Adrenal gland (tissue), 12 donors: ENCODE results near the gene SLC22A12. TPM values are rescaled to one million over a fixed set of nuclear protein-coding genes. Genes with fewer than 3 reads are reported as not detected.

Experiments
- DNase-seq, 7 donors: peaks; one replicate each; pipeline ENCODE4 v3.0.0-alpha.2; 2019 to 2020
- H3K27ac ChIP-seq, 5 donors: fragments of 200-600 bp; sonication (generic) in 4 of 5; 1 replicate in 3 of 5; 2 replicates in 2 of 5; pipeline versions ENCODE4 v1.5.1 to v1.8.0; 2016 to 2020; ENCODE audit warnings: mild to moderate bottlenecking in 1 of 5
- H3K27me3 ChIP-seq: fragments of 200-600 bp; 2 replicates; pipeline ENCODE4 v1.8.0; 2021
- H3K36me3 ChIP-seq, 2 donors: fragments of 200-600 bp; replicated peaks in 1 of 2; 1 replicate in 1 of 2; 2 replicates in 1 of 2; pipeline versions ENCODE4 v1.5.1 to v1.8.0; 2018 to 2022
- H3K4me1 ChIP-seq, 2 donors: fragments of 200-600 bp; replicated peaks in 1 of 2; 1 replicate in 1 of 2; 2 replicates in 1 of 2; pipeline versions ENCODE4 v1.5.1 to v1.8.0; 2018 to 2021
- H3K4me3 ChIP-seq, 4 donors: fragments of 200-600 bp; sonication (generic) in 3 of 4; one replicate each; pipeline ENCODE4 v1.5.1; 2016 to 2018
- H3K9me3 ChIP-seq, 3 donors: fragments of 200-600 bp; sonication (generic) in 1 of 3; replicated peaks in 1 of 3; 1 replicate in 2 of 3; 2 replicates in 1 of 3; pipeline versions ENCODE4 v1.5.1 to v1.8.0; 2016 to 2021
- POLR2A ChIP-seq, 2 donors: fragments of 450-650 bp; IDR thresholded peaks; one replicate each; pipeline ENCODE4 v1.6.1; 2017; ENCODE audit warnings: antibody characterized with exemption in 2 of 2, mild to moderate bottlenecking in 2 of 2, moderate library complexity in 1 of 2
- WGBS, 4 donors: extraction: QIAGEN DNeasy Blood & Tissue Kit in 2 of 4; methylation state at CpG; one replicate each; pipeline versions ENCODE4 v1.1.5 to v1.1.7; 2013 to 2017; 5-methylcytosine and 5-hydroxymethylcytosine counted together
- intact Hi-C, 2 donors: fragments of 100-400 bp; cut with DNase I; formaldehyde crosslinking; loops; one replicate each; pipeline versions ENCODE4 v1.14.1 to v1.15.0; 2022 to 2023
- polyA plus RNA-seq, 3 donors: library from polyadenylated mRNA; stranded (reverse); fragments of 200-250 nt in 2 of 3; fragments of 350-450 nt in 1 of 3; fragmentation: Illumina TruSeq in 1 of 3; extraction: RNeasy Lipid Tissue Mini Kit (QIAGEN cat#74804) in 1 of 3; gene quantifications; one replicate each; pipeline ENCODE4 v1.2.3, GENCODE V29; 2013 to 2014
- total RNA-seq, 9 donors: library from RNA; depleted of rRNA in 4 of 9; stranded (reverse); fragments of >200 nt in 4 of 9; fragments of 120-200 nt in 1 of 9; fragmentation: NEBNext Ultra II Directional in 1 of 9; extraction: Animal tissue kit (Norgen Biotek cat#: 25700) in 1 of 9; gene quantifications; one replicate each; pipeline versions ENCODE4 v1.1.0 to v1.2.4, GENCODE V29; 2013 to 2023
- TF ChIP-seq, protein P1 (sequence below), 6 experiments: fragments of 450-650 bp in 4 of 6; fragments of 200-600 bp in 2 of 6; sonication (generic) in 1 of 6; IDR thresholded peaks; 1 replicate in 5 of 6; 2 replicates in 1 of 6; pipeline versions ENCODE4 v1.5.1 to v1.8.0; 2016 to 2021; ENCODE audit warnings: antibody characterized with exemption in 6 of 6, mild to moderate bottlenecking in 2 of 6, moderate library complexity in 1 of 6
- donor health status: healthy with polysubstance abuse.
- donor health status: Bipolar disorder and iron deficiency.
- donor health status: DM: yes; HTN: yes; CAD: no.
- donor health status: DM: no; HTN: no; CAD: no.
- donor health status: DM: no; HTN: no; CAD: no.
- donor health status: DM: yes; HTN: yes; CAD: no.

SLC22A12 gene
- total and polyA plus RNA-seq, 12 donors, result not detected

DNA sequence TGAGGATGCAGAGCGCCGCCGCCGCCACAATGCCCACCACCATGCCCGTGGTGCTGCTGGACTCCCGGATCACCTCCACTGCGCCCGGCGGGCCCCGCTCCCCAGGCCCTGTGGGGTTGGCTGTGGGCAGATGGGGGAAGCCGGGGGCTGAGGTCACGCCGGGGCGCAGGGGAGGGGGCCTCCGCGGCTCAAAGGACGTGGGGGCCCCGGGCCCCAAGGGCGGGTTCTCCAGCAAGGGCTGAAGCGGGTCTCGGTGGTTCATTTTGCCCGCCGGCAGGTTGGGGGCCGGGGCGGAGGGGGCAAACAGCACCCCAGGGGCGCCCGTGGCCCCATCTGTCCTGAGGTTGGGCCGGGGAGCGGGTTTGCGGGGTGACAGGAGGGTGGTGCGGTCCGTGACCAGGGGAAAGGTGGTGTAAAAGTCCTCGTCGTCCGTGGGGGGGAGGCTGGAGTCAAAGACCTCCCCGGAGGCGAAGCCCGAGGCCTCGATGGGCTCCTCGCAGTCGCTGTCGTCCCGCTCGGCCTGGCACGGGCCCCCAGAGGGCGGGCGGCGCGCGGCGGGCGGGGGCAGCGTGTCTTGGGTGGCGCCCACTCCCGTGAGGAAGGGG lies 16.5 kb downstream of the SLC22A12 start:
- DNase-seq, result no peak
- H3K27me3 ChIP-seq, result no peaks in the 10 kb centered on the region
- TF ChIP-seq POLR2A (IDR thresholded peaks at IDR 0.05), result no peak
- TF ChIP-seq, protein P1, sequence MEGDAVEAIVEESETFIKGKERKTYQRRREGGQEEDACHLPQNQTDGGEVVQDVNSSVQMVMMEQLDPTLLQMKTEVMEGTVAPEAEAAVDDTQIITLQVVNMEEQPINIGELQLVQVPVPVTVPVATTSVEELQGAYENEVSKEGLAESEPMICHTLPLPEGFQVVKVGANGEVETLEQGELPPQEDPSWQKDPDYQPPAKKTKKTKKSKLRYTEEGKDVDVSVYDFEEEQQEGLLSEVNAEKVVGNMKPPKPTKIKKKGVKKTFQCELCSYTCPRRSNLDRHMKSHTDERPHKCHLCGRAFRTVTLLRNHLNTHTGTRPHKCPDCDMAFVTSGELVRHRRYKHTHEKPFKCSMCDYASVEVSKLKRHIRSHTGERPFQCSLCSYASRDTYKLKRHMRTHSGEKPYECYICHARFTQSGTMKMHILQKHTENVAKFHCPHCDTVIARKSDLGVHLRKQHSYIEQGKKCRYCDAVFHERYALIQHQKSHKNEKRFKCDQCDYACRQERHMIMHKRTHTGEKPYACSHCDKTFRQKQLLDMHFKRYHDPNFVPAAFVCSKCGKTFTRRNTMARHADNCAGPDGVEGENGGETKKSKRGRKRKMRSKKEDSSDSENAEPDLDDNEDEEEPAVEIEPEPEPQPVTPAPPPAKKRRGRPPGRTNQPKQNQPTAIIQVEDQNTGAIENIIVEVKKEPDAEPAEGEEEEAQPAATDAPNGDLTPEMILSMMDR (IDR thresholded peaks at IDR 0.05), result no peak
- intact Hi-C loops, result no loop called here
- WGBS, 4 donors, result 78 to 89% (median 84%) methylated on average over 13 to 55 of the region's 55 CpGs
- no peaks in the 10 kb centered on the region for H3K4me1 ChIP-seq
- H3K36me3 ChIP-seq, result no peaks in the 10 kb centered on the region
- no peak overlapping the region for H3K27ac ChIP-seq
- no peaks in the 10 kb centered on the region for H3K9me3 ChIP-seq
- peak overlapping the region in 1 of 4 donors; percentile 14 for H3K4me3 ChIP-seq

DNA sequence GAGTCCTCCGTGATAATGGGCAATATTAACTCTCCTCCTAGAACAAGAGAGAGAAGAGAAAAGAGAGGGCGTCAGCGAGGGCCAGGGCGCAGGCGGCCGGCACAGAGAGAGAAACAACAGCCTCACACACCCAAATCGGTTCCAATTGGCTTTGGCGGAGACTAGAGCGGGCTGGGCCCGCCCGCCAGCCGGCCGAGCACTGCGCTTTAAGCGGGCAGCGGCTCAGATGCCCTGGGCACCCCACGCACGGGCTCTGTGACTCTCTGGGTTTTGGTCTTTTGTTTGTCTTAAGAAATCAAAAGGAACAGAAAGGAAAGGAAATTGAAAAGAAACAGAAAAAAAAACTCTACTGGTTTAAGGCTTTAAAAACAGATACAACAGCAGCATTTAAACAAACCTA lies 17.0 kb downstream of the SLC22A12 start:
- 65 to 74% (median 71%) methylated on average over 18 of the region's 18 CpGs for WGBS, 4 donors
- Histone ChIP-seq H3K4me3 (peak overlapping the region in 1 of 4 donors; percentile 14), H3K4me1 (no peaks in the 10 kb centered on the region), H3K9me3 (no peaks in the 10 kb centered on the region), H3K36me3 (no peaks in the 10 kb centered on the region), H3K27me3 (no peaks in the 10 kb centered on the region), H3K27ac (no peak overlapping the region)
- no peak for DNase-seq
- intact Hi-C loops, result no loop called here
- TF ChIP-seq, protein P1 (IDR thresholded peaks at IDR 0.05), result no peak
- TF ChIP-seq POLR2A (IDR thresholded peaks at IDR 0.05), result no peak

DNA sequence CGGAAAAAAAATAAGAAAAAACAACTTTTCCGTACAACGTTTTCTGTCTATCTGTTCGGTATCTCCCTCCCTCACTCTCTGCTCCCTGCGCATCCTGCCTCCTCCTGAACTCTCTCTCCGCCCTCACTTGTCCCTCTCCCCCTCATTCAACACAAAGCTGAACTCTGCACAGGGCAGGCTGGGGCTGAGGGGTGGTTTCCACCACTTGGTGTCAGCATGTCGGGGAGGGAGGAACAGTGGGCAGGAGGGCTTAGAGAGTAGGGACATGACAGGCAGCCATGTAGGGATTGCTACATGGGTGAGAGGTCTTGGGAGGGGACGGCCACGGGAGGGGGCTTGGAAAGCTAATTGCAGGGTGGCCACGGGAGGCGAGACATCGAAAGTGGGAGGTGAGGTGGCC lies 17.6 kb downstream of the SLC22A12 start:
- Histone ChIP-seq H3K4me1 (no peaks in the 10 kb centered on the region), H3K27ac (no peak overlapping the region), H3K4me3 (no peak overlapping the region), H3K27me3 (no peaks in the 10 kb centered on the region), H3K36me3 (no peaks in the 10 kb centered on the region), H3K9me3 (no peaks in the 10 kb centered on the region)
- WGBS, 4 donors, result 71 to 79% (median 77%) methylated on average over 12 of the region's 12 CpGs
- no peak for DNase-seq
- TF ChIP-seq, protein P1 (IDR thresholded peaks at IDR 0.05), result no peak
- no peak for TF ChIP-seq POLR2A (IDR thresholded peaks at IDR 0.05)
- intact Hi-C loops, result no loop called here

DNA sequence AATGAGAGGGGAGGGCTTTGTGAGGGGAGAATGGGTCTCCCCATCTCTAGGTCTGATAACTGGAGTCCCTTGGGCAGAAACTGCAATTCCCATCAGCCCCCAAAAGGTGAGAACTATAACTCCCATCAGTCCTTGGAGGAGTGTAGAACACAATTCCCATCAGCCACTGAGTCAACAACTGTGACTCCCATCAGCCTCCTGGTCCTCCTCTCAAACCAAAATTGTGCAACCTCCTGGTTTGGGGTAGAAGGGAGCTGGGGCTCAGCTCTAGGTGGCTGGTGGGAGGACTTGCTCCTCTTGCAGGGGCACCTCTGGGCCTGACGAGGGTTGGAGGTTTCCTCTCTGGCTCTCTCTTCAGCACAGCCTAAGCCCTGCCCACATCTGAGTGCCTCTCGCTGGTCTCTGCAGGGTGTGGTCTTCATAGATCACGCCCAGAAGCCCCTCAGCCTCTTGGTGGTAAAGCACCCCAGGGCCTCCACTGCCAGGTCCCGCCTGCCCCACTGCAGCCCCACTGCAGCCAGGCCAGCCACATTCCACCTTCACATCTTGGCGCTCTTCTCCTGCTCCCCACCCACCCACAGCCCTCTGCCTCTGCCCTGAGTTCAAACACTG lies 18.5 kb downstream of the SLC22A12 start:
- WGBS, 4 donors, result 58 to 79% (median 68%) methylated on average over 3 to 5 of the region's 5 CpGs
- Histone ChIP-seq H3K36me3 (no peaks in the 10 kb centered on the region), H3K27ac (no peak overlapping the region), H3K4me3 (no peak overlapping the region), H3K4me1 (no peaks in the 10 kb centered on the region), H3K27me3 (no peaks in the 10 kb centered on the region), H3K9me3 (no peaks in the 10 kb centered on the region)
- intact Hi-C loops, result no loop called here
- no peak for DNase-seq
- TF ChIP-seq, protein P1 (IDR thresholded peaks at IDR 0.05), result no peak
- TF ChIP-seq POLR2A (IDR thresholded peaks at IDR 0.05), result no peak
